Measurements from ENCODE around the gene SDR42E1. TPM values are rescaled to one million over a fixed set of nuclear protein-coding genes. Genes with fewer than 3 reads are reported as not detected.

The SDR42E1 gene
- total and polyA plus RNA-seq, 4 donors: 1.9 to 6.5 (median 3.3) TPM

GRCh38 chr16:82034981-82035612, 23.8 kb upstream of the SDR42E1 start, which contains the start of gene HSD17B2:
TSS of gene HSD17B2 (plus strand) at chr16:82035253. CDS start at chr16:82035425, 172 bp downstream.
- Histone ChIP-seq H3K27ac (ENCODE audit: low read depth in 1 of 2, low read length in 2 of 2) (peak within 1 kb of the TSS; percentile 89 to 95), H3K4me1 (ENCODE audit: control insufficient read depth in 4 of 4, insufficient read depth in 4 of 4, low read length in 3 of 4) (peaks cover 10 to 41% (median 26%) of the 10 kb centered on the region in 4 donors), H3K9me3 (ENCODE audit: control insufficient read depth in 4 of 4, low read length in 3 of 4) (no peaks in the 10 kb centered on the region), H3K27me3 (ENCODE audit: control insufficient read depth in 4 of 4, insufficient read depth in 4 of 4, low read length in 3 of 4) (no peaks in the 10 kb centered on the region), H3K9ac (ENCODE audit: low read depth in 1 of 2, low read length in 2 of 2) (peak within 1 kb of the TSS; percentile 96 to 97), H3K36me3 (ENCODE audit: control insufficient read depth in 4 of 4, insufficient read depth in 3 of 4, low read depth in 1 of 4, low read length in 3 of 4) (no peaks in the 10 kb centered on the region), H3K4me3 (ENCODE audit: low read depth in 1 of 3, low read length in 3 of 3) (peak within 1 kb of the TSS; percentile 66 to 92 (median 87))
- WGBS: 28% methylated on average over 6 of the region's 6 CpGs
- TF ChIP-seq RAD21 (IDR thresholded peaks at IDR 0.05) (peak; percentile 39 to 51), EGR1 (IDR thresholded peaks at IDR 0.05; ENCODE audit: low read depth in 2 of 2) (peak in 1 of 2 donors; percentile 33), GABPA (IDR thresholded peaks at IDR 0.05 in 1 of 2, conservative IDR thresholded peaks at IDR 0.05 in 1 of 2) (peak in 1 of 2 donors; percentile 26), TAF1 (conservative IDR thresholded peaks at IDR 0.05) (peak; percentile 19), HNF4G (IDR thresholded peaks at IDR 0.05) (no peak), ZBTB33 (IDR thresholded peaks at IDR 0.05) (no peak), YY1 (IDR thresholded peaks at IDR 0.05) (peak; percentile 52), MAX (IDR thresholded peaks at IDR 0.05) (peak; percentile 53), FOXA1 (IDR thresholded peaks at IDR 0.05) (no peak), HNF4A (conservative IDR thresholded peaks at IDR 0.05) (peak; percentile 31 to 72), JUND (IDR thresholded peaks at IDR 0.05) (peak in 1 of 2 donors; percentile 79), NR2F2 (IDR thresholded peaks at IDR 0.05) (no peak), FOXA2 (IDR thresholded peaks at IDR 0.05) (no peak), SP1 (IDR thresholded peaks at IDR 0.05) (peak; percentile 36), RXRA (IDR thresholded peaks at IDR 0.05) (peak; percentile 50 to 81)
- TF ChIP-seq, protein P1, sequence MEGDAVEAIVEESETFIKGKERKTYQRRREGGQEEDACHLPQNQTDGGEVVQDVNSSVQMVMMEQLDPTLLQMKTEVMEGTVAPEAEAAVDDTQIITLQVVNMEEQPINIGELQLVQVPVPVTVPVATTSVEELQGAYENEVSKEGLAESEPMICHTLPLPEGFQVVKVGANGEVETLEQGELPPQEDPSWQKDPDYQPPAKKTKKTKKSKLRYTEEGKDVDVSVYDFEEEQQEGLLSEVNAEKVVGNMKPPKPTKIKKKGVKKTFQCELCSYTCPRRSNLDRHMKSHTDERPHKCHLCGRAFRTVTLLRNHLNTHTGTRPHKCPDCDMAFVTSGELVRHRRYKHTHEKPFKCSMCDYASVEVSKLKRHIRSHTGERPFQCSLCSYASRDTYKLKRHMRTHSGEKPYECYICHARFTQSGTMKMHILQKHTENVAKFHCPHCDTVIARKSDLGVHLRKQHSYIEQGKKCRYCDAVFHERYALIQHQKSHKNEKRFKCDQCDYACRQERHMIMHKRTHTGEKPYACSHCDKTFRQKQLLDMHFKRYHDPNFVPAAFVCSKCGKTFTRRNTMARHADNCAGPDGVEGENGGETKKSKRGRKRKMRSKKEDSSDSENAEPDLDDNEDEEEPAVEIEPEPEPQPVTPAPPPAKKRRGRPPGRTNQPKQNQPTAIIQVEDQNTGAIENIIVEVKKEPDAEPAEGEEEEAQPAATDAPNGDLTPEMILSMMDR (IDR thresholded peaks at IDR 0.05; ENCODE audit: low read depth, low read length, missing input control): no peak
- TF ChIP-seq, protein P2, sequence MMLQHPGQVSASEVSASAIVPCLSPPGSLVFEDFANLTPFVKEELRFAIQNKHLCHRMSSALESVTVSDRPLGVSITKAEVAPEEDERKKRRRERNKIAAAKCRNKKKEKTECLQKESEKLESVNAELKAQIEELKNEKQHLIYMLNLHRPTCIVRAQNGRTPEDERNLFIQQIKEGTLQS (IDR thresholded peaks at IDR 0.05): peak; percentile 40
- TF ChIP-seq, protein P3, sequence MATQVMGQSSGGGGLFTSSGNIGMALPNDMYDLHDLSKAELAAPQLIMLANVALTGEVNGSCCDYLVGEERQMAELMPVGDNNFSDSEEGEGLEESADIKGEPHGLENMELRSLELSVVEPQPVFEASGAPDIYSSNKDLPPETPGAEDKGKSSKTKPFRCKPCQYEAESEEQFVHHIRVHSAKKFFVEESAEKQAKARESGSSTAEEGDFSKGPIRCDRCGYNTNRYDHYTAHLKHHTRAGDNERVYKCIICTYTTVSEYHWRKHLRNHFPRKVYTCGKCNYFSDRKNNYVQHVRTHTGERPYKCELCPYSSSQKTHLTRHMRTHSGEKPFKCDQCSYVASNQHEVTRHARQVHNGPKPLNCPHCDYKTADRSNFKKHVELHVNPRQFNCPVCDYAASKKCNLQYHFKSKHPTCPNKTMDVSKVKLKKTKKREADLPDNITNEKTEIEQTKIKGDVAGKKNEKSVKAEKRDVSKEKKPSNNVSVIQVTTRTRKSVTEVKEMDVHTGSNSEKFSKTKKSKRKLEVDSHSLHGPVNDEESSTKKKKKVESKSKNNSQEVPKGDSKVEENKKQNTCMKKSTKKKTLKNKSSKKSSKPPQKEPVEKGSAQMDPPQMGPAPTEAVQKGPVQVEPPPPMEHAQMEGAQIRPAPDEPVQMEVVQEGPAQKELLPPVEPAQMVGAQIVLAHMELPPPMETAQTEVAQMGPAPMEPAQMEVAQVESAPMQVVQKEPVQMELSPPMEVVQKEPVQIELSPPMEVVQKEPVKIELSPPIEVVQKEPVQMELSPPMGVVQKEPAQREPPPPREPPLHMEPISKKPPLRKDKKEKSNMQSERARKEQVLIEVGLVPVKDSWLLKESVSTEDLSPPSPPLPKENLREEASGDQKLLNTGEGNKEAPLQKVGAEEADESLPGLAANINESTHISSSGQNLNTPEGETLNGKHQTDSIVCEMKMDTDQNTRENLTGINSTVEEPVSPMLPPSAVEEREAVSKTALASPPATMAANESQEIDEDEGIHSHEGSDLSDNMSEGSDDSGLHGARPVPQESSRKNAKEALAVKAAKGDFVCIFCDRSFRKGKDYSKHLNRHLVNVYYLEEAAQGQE (IDR thresholded peaks at IDR 0.05): peak; percentile 41
- DNase-seq (ENCODE audit: low spot score): peak; percentile 49
